ENCODE results near the gene GRWD1.

Gene GRWD1

GRCh38 chr19:48400018-48400742 is 45.6 kb upstream of the GRWD1 start:
- DNase-seq (ENCODE audit: low read depth) = peak; percentile 91
- peak overlapping the region; percentile 11 for H3K4me3 ChIP-seq (ENCODE audit: low read depth, low read length)
- TF ChIP-seq, protein P1, sequence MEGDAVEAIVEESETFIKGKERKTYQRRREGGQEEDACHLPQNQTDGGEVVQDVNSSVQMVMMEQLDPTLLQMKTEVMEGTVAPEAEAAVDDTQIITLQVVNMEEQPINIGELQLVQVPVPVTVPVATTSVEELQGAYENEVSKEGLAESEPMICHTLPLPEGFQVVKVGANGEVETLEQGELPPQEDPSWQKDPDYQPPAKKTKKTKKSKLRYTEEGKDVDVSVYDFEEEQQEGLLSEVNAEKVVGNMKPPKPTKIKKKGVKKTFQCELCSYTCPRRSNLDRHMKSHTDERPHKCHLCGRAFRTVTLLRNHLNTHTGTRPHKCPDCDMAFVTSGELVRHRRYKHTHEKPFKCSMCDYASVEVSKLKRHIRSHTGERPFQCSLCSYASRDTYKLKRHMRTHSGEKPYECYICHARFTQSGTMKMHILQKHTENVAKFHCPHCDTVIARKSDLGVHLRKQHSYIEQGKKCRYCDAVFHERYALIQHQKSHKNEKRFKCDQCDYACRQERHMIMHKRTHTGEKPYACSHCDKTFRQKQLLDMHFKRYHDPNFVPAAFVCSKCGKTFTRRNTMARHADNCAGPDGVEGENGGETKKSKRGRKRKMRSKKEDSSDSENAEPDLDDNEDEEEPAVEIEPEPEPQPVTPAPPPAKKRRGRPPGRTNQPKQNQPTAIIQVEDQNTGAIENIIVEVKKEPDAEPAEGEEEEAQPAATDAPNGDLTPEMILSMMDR (conservative IDR thresholded peaks at IDR 0.05; ENCODE audit: low read depth, low read length) = no peak

- H3K4me3 ChIP-seq (ENCODE audit: low read depth, low read length) = no peak overlapping the region
- DNase-seq (ENCODE audit: low read depth) = no peak
- TF ChIP-seq, protein P1 (conservative IDR thresholded peaks at IDR 0.05; ENCODE audit: low read depth, low read length) = no peak
Observed at GRCh38 chr19:48401287-48401686, 44.5 kb upstream of the GRWD1 start.

- peak; percentile 85 for DNase-seq (ENCODE audit: low read depth)
- no peak overlapping the region for H3K4me3 ChIP-seq (ENCODE audit: low read depth, low read length)
- TF ChIP-seq, protein P1 (conservative IDR thresholded peaks at IDR 0.05; ENCODE audit: low read depth, low read length) = no peak
Observed at GRCh38 chr19:48403606-48404005, 42.2 kb upstream of the GRWD1 start.

DNA sequence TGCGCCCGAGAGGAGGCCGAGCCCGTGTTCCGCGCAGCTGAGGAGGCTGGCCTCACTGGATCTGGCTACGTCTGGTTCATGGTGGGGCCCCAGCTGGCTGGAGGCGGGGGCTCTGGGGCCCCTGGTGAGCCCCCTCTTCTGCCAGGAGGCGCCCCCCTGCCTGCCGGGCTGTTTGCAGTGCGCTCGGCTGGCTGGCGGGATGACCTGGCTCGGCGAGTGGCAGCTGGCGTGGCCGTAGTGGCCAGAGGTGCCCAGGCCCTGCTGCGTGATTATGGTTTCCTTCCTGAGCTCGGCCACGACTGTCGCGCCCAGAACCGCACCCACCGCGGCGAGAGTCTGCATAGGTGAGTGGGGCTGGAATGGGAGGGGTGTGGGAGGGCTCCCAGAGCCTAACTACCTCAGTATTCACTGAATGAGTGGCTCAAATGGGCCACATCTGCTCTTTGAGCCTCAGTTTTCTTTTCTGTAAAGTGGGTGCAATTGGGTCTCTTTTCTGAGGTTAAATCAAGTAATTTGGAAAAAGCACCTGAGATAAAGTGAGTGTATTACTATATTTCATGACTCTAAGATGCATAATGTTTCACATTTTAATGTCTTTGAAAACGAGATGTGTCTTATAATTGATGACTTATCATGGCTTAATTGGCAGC is 40.6 kb upstream of the GRWD1 start:
- TF ChIP-seq, protein P1 (conservative IDR thresholded peaks at IDR 0.05; ENCODE audit: low read depth, low read length) = no peak
- H3K4me3 ChIP-seq (ENCODE audit: low read depth, low read length) = no peak overlapping the region
- no peak for DNase-seq (ENCODE audit: low read depth)

- DNase-seq (ENCODE audit: low read depth) = no peak
- H3K4me3 ChIP-seq (ENCODE audit: low read depth, low read length) = no peak overlapping the region
- TF ChIP-seq, protein P1 (conservative IDR thresholded peaks at IDR 0.05; ENCODE audit: low read depth, low read length) = no peak
Observed at GRCh38 chr19:48405850-48406249, 39.9 kb upstream of the GRWD1 start.

DNA sequence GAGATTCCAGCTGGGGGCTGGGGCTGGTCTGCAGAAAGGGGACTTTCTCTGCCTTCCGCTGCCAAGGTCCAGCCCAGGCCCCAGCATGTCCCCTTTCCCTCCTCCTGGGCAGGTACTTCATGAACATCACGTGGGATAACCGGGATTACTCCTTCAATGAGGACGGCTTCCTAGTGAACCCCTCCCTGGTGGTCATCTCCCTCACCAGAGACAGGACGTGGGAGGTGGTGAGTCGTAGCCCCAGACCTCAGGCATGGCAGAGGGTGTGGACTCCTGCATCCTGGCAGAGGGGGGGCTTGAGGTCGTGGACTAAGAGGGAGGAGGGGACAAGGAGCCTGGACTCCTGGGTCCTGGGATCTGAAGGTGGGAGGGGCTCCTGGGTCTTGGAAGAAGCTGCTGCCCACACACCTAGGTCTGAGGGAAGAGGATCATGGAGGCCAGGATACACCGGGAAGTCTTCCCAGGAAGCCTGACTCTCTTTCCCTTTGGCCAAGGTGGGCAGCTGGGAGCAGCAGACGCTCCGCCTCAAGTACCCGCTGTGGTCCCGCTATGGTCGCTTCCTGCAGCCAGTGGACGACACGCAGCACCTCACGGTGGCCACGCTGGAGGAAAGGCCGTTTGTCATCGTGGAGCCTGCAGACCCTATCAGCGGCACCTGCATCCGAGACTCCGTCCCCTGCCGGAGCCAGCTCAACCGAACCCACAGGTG is 31.8 kb upstream of the GRWD1 start:
- TF ChIP-seq, protein P1 (conservative IDR thresholded peaks at IDR 0.05; ENCODE audit: low read depth, low read length) = no peak
- no peak for DNase-seq (ENCODE audit: low read depth)
- H3K4me3 ChIP-seq (ENCODE audit: low read depth, low read length) = no peak overlapping the region

Measured in choroid plexus epithelial cell (primary cell).